ENCODE measurements around the gene ARFRP1.
A peak's percentile ranks its signal among the peaks of the same experiment; 100 is the strongest.

- TF ChIP-seq CTCF (conservative IDR thresholded peaks at IDR 0.05; ENCODE audit: low read length) (peak; percentile 15; the same call in 1 of the 2 replicates), EZH2phosphoT487 (IDR thresholded peaks at IDR 0.05; ENCODE audit: borderline replicate concordance, low read depth, low read length) (no peak)
These were observed 28.3 kb upstream of the ARFRP1 start, which contains the start of gene LIME1 for GRCh38 chr20:63735859-63736718.
